ENCODE results near the gene FAM107B. TPM values are rescaled to one million over a fixed set of nuclear protein-coding genes. Genes with fewer than 3 reads are reported as not detected.
A peak's percentile ranks its signal among the peaks of the same experiment; 100 is the strongest.

FAM107B gene
- total RNA-seq, 6 experiments from 2014 or later, result 58.6 to 116 (median 68.7) TPM

DNA sequence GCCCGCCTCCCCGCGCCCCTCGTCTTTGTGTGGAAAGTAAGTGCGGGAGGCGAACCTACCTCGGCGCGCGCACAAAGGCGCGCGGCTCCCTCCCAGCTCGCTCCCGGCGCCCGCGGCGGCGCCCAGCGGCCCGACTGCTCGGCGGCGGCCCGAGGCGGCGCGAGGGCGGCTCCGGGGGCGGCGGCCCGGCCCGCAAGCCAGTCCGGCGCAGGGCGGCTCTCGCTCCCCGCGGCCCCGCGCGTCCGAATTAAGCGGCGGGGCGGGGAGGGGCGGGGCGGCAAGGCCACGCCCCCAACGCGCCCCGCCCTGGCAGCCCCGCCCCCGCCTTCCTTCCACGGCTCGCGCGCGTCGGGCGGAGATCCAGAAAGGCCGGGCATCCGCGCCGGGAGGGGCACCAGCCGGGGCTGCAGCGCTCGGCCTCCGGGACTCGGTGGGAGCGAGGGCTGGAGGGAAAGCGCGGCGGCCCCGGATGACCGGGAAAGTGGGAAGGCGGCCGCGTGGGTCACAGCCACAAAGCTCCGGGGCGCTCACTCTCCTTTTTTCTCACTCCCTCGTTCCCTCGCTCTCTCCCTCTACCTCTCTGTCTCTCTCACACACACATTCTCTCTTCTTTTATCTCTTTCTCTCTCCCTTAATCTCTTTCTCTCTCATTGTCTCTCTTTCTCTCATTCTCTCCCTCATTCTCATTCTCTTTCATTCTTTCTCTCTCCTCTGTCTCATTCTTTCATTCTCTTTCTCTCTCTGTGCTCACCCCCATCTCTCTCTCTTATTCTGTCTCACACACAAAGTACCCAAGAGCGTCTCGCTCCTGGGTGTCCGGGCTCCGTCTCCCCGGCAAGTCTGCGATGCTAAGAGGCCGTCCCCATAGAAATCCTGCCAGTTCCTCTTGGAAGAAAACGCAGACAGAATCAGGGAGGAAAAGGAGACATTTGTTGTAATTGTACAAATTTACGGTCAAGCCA is 170.2 kb downstream of the FAM107B start:
- DNase-seq (peak; percentile 88 to 91 (median 90)), ATAC-seq (peak; percentile 69 to 93 (median 88))
- peak overlapping the region; percentile 77 to 93 (median 89) for H3K27ac ChIP-seq
- TF ChIP-seq, protein P1, sequence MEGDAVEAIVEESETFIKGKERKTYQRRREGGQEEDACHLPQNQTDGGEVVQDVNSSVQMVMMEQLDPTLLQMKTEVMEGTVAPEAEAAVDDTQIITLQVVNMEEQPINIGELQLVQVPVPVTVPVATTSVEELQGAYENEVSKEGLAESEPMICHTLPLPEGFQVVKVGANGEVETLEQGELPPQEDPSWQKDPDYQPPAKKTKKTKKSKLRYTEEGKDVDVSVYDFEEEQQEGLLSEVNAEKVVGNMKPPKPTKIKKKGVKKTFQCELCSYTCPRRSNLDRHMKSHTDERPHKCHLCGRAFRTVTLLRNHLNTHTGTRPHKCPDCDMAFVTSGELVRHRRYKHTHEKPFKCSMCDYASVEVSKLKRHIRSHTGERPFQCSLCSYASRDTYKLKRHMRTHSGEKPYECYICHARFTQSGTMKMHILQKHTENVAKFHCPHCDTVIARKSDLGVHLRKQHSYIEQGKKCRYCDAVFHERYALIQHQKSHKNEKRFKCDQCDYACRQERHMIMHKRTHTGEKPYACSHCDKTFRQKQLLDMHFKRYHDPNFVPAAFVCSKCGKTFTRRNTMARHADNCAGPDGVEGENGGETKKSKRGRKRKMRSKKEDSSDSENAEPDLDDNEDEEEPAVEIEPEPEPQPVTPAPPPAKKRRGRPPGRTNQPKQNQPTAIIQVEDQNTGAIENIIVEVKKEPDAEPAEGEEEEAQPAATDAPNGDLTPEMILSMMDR (IDR thresholded peaks at IDR 0.05), result no peak
- TF ChIP-seq POLR2A (IDR thresholded peaks at IDR 0.05), result peak; percentile 85
- H3K4me3 ChIP-seq, result peak overlapping the region; percentile 53 to 66 (median 55)
- peaks cover 0 to 4% (median 0%) of the 10 kb centered on the region in 4 donors for H3K36me3 ChIP-seq
- H3K9me3 ChIP-seq, result no peaks in the 10 kb centered on the region
- peaks cover 0 to 43% (median 9%) of the 10 kb centered on the region in 4 donors for H3K4me1 ChIP-seq
- 6% methylated on average over 19 of the region's 94 CpGs for WGBS (ENCODE audit: insufficient coverage, low coverage, low lambda C conversion rate, missing lambda C conversion rate)
- intact Hi-C loops (cut with DNase I), result no loop called here
- H3K27me3 ChIP-seq, result no peaks in the 10 kb centered on the region

DNA sequence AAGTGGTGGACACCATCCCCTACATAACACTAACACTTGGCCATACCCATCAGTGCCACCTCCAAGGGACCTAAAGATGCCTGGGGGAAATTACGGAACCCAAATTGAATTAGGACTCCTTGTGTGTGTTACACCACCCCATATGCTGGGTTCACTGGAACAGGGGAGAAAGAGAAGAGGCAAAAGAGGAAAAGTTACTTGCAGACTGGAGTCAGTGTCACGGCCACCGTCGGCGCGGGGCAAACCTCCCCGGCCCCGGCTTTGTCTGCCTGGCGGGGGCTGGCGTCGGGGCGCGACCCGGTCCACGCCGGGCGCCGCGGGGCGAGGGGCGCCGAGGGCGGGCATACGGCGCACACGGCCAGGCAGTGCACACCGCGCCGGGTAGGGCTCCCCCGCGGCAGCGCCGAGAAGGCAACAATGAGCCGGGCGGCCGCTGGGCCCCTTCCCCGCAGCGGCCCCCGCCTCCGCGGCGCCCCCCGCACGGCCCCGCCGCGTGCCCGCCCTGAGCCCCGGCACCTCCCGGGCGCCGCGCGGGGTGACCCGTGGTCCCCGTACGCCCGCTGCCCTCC is 171.1 kb downstream of the FAM107B start:
- H3K4me1 ChIP-seq, result peaks cover 0 to 40% (median 5%) of the 10 kb centered on the region in 4 donors
- TF ChIP-seq POLR2A (IDR thresholded peaks at IDR 0.05), result no peak
- TF ChIP-seq, protein P1 (IDR thresholded peaks at IDR 0.05), result no peak

DNA sequence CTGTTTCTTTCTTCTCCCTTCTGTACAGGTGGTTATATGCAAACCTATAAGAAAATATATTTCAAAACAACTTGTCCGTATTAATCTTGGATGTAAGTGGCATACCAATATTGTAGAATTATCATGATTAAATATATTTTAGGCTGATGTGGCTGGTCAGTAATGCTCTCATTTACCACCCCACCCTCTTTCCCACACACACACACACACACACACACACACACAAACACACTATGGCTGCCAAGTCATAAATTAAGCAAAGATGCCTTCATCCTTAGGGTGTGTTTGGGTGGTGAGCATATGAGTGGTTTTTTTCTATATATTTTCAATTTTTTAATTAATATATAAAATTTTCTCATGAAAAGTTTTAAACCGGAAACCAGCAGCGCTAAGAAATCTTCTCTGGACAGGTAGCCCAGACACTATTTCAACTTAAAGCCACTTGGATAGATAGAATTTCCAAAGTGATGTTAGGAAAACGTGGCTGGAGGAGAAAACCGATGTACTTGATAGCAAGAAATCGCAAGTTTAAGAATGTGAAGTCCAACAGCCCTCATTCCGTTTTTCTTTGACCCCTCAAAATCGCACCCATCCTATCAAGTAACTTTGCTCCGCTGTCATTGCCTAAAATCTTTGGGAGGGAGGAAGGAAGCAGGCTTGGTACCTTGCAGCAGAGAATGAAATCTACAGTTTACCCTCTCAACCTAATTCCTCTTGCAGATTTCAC is 171.7 kb downstream of the FAM107B start:
- H3K27me3 ChIP-seq, result no peaks in the 10 kb centered on the region
- ATAC-seq (peak in 3 of 4 donors; percentile 1 to 5 (median 2)), DNase-seq (no peak)
- 18% methylated on average over 9 of the region's 9 CpGs for WGBS (ENCODE audit: insufficient coverage, low coverage, low lambda C conversion rate, missing lambda C conversion rate)
- no peaks in the 10 kb centered on the region for H3K9me3 ChIP-seq
- H3K4me1 ChIP-seq, result peaks cover 0 to 34% (median 4%) of the 10 kb centered on the region in 4 donors
- H3K27ac ChIP-seq, result peak overlapping the region; percentile 65 to 89 (median 73)
- peak overlapping the region; percentile 39 to 66 (median 60) for H3K4me3 ChIP-seq
- no peak for TF ChIP-seq POLR2A (IDR thresholded peaks at IDR 0.05)
- TF ChIP-seq, protein P1 (IDR thresholded peaks at IDR 0.05), result no peak
- intact Hi-C loops (cut with DNase I), result no loop called here
- peaks cover 0 to 10% (median 0%) of the 10 kb centered on the region in 4 donors for H3K36me3 ChIP-seq

More for the DNA sequence above, 171.1 kb downstream of the FAM107B start:
- no peak for DNase-seq
- peaks cover 0 to 5% (median 0%) of the 10 kb centered on the region in 4 donors for H3K36me3 ChIP-seq
- peak in 3 of 4 donors; percentile 4 to 9 (median 4) for ATAC-seq
- 0% methylated on average over 1 of the region's 58 CpGs for whole genome bisulfite sequencing (ENCODE audit: insufficient coverage, low coverage, low lambda C conversion rate, missing lambda C conversion rate)
- peak overlapping the region; percentile 39 to 66 (median 60) for H3K4me3 ChIP-seq
- no peaks in the 10 kb centered on the region for H3K27me3 ChIP-seq
- H3K9me3 ChIP-seq, result no peaks in the 10 kb centered on the region
- intact Hi-C loops (cut with DNase I), result no loop called here
- peak overlapping the region; percentile 65 to 89 (median 73) for H3K27ac ChIP-seq

Data from right lobe of liver (tissue), 6 donors.